Ishikawa (cell line): ENCODE measurements around the gene LY9.

ENCODE experiments used
- EP300 ChIP-seq: IDR thresholded peaks from 2 replicates; pipeline ENCODE4 v1.6.1; 2012; ENCODE audit warnings: borderline replicate concordance
- TAF1 ChIP-seq: IDR thresholded peaks from 2 replicates; pipeline ENCODE4 v1.6.1; 2012; ENCODE audit warnings: low read depth, mild to moderate bottlenecking
- TF ChIP-seq, protein P1 (sequence below): IDR thresholded peaks from 2 replicates; pipeline ENCODE4 v1.6.1; 2012

DNA sequence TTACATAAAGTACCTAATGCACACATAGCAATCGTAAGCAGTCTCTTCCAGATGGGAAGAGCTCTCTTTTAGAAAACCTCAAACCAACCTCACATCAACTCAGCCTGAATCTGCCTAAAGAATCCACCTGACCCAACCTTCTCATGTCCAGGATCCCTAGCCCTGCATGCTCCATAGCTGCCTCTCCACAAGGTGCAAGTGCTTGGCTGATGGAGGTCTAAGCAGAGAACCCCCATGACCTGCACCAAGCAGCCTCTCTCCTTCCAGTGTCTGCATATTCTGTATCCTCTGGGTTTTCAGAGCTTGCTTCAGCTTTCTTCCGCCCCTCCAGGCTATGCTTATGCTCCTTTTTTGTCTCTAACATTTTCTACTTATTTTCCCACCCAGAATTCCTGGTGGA, 2.5 kb downstream of the LY9 start:
- TF ChIP-seq, protein P1, sequence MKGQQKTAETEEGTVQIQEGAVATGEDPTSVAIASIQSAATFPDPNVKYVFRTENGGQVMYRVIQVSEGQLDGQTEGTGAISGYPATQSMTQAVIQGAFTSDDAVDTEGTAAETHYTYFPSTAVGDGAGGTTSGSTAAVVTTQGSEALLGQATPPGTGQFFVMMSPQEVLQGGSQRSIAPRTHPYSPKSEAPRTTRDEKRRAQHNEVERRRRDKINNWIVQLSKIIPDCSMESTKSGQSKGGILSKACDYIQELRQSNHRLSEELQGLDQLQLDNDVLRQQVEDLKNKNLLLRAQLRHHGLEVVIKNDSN = no peak
- TF ChIP-seq TAF1 = no peak
- TF ChIP-seq EP300 = no peak
